Nephron (organoid): Measurements from ENCODE around the gene KRT222.

Source experiments
- H3K27ac Mint-ChIP-seq, 3 experiments: 2 replicates each; pipeline ENCODE4 v1.8.0; 2020; ENCODE audit warnings: mixed read lengths in 3 of 3, mild to moderate bottlenecking in 2 of 3, moderate library complexity in 1 of 3
- H3K27me3 Mint-ChIP-seq: 2 replicates; pipeline ENCODE4 v1.8.0; 2021; ENCODE audit warnings: low read depth, mild to moderate bottlenecking, moderate library complexity, mixed read lengths
- H3K36me3 Mint-ChIP-seq: 2 replicates; pipeline ENCODE4 v1.8.0; 2020; ENCODE audit warnings: low read depth, mixed read lengths
- H3K4me1 Mint-ChIP-seq: 2 replicates; pipeline ENCODE4 v1.8.0; 2020; ENCODE audit warnings: mixed read lengths
- H3K4me3 Mint-ChIP-seq, 3 experiments: 2 replicates each; pipeline ENCODE4 v1.8.0; 2020; ENCODE audit warnings: mild to moderate bottlenecking in 3 of 3, mixed read lengths in 3 of 3, moderate library complexity in 2 of 3
- H3K9me3 Mint-ChIP-seq: 2 replicates; pipeline ENCODE4 v1.8.0; 2020; ENCODE audit warnings: mixed read lengths
- TF ChIP-seq, protein P1 (sequence below), 3 experiments: fragments of 200-600 bp; sonication (generic); IDR thresholded peaks; one replicate each; pipeline ENCODE4 v1.5.0; 2021; ENCODE audit warnings: antibody characterized with exemption in 3 of 3; ENCODE audit not compliant: unreplicated experiment in 3 of 3

Gene KRT222

DNA sequence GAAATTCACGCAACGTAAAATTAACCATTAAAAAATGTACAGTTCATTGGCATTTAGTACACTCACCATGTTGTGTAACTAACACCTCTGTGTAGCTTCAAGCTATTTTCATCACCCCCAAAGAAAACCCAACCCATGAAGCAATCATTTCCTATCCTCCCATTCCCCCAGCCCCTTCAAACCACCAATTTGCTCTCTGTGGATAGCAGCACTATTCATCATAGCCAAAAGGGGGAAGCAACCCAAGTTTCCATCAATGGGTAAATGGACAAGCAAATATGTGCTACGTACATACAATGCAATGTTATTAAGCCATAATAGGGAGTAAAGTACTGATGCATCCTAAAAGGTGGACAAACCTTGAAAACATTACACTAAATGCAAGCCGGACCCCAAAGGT is 10.9 kb upstream of the KRT222 start:
- Mint-ChIP-seq H3K27ac (no peak overlapping the region), H3K9me3 (no peaks in the 10 kb centered on the region), H3K36me3 (no peaks in the 10 kb centered on the region), H3K27me3 (peaks cover 30% of the 10 kb centered on the region), H3K4me3 (no peak overlapping the region), H3K4me1 (no peaks in the 10 kb centered on the region)
- TF ChIP-seq, protein P1, sequence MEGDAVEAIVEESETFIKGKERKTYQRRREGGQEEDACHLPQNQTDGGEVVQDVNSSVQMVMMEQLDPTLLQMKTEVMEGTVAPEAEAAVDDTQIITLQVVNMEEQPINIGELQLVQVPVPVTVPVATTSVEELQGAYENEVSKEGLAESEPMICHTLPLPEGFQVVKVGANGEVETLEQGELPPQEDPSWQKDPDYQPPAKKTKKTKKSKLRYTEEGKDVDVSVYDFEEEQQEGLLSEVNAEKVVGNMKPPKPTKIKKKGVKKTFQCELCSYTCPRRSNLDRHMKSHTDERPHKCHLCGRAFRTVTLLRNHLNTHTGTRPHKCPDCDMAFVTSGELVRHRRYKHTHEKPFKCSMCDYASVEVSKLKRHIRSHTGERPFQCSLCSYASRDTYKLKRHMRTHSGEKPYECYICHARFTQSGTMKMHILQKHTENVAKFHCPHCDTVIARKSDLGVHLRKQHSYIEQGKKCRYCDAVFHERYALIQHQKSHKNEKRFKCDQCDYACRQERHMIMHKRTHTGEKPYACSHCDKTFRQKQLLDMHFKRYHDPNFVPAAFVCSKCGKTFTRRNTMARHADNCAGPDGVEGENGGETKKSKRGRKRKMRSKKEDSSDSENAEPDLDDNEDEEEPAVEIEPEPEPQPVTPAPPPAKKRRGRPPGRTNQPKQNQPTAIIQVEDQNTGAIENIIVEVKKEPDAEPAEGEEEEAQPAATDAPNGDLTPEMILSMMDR (IDR thresholded peaks at IDR 0.05; ENCODE audit: unreplicated experiment in 3 of 3): no peak

DNA sequence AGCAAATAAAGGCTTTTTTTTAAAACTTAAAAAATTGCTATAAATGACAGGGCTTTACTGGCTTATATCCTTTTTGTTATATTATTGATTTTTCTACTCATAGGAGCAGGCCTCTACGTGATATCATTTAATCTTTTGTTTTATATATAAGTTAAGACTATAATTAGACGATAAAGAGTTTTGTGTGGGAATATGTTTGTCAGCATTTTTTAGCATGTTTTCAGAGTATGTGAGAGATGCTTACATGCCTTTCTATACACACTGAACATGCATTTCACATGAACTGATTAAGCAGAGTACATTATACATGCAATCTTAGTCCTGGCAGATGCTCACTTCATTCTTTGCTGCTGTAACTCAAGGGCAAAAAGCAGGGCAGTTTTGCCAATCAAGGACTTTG is 7.7 kb upstream of the KRT222 start:
- H3K36me3 Mint-ChIP-seq: no peaks in the 10 kb centered on the region
- TF ChIP-seq, protein P1 (IDR thresholded peaks at IDR 0.05; ENCODE audit: unreplicated experiment in 3 of 3): no peak

DNA sequence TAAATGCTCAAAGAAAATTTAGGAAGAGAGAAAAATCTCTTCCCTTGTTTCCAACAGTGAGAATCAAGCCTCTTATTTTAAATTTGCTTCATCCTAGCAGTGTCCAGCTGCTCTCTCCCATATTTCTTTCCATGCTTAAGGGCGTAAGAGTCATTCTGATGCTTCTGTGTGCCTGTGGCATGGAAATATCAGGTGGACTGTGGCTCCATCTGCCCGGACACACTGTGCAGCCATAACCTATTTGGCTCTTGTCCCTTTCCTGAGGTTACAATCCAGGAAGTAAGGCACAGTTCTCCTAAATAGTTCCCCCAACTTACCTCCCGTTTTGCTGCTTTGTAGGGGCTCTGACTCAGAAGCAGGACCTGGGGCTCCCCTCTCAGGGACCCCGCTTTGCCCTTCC is 6.3 kb upstream of the KRT222 start:
- Mint-ChIP-seq H3K4me1 (no peaks in the 10 kb centered on the region), H3K27me3 (peaks cover 29% of the 10 kb centered on the region), H3K9me3 (no peaks in the 10 kb centered on the region), H3K27ac (no peak overlapping the region), H3K4me3 (no peak overlapping the region), H3K36me3 (no peaks in the 10 kb centered on the region)
- TF ChIP-seq, protein P1 (IDR thresholded peaks at IDR 0.05; ENCODE audit: unreplicated experiment in 3 of 3): no peak

More for the DNA sequence above, 7.7 kb upstream of the KRT222 start:
- Mint-ChIP-seq H3K9me3 (no peaks in the 10 kb centered on the region), H3K27ac (no peak overlapping the region), H3K4me1 (no peaks in the 10 kb centered on the region), H3K27me3 (peaks cover 34% of the 10 kb centered on the region), H3K4me3 (no peak overlapping the region)

DNA sequence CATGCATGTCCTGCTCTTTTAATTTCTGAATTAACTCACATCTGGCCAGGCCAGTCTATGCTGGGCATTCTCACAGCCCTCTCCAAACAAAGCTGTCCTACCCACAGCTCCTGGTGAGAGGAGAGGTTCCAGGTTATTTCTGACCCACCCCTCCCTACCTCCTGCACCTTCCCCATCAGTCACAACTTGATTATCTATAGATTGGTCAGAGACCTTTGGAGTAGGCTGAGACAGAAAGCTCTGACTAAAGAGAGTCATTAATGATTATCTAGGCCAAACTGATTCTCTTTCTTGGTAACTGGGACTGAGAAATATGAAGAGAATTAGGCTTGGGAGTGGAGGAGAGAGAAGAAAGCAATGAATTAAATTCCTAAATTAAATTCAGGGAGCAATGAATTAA is 1.4 kb upstream of the KRT222 start:
- H3K4me1 Mint-ChIP-seq: peaks cover 6% of the 10 kb centered on the region

DNA sequence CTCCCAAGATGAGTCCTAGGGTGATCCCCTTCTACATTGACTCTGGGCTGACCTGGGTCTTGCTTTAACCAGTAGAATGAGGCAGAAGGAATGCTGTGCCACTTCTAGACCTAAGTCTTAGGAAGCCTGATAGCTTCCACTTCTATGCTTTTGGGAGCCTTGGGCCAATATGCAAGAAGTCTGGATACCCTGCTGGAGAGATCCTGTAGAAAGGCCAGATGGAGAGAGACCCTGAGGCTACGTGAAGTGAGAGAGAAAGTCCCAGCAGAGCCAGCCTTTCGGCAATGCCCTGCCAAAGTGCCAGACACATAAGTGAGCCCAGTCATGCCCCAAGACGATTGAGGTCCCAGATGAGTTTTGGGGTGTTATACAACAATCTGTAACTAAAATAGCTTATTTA is 1.7 kb downstream of the KRT222 start:
- Mint-ChIP-seq H3K27me3 (peaks cover 29% of the 10 kb centered on the region), H3K9me3 (no peaks in the 10 kb centered on the region), H3K4me1 (peaks cover 6% of the 10 kb centered on the region), H3K27ac (no peak overlapping the region), H3K36me3 (no peaks in the 10 kb centered on the region), H3K4me3 (no peak overlapping the region)
- TF ChIP-seq, protein P1 (IDR thresholded peaks at IDR 0.05; ENCODE audit: unreplicated experiment in 3 of 3): no peak

More for the DNA sequence above, 1.4 kb upstream of the KRT222 start:
- H3K27me3 Mint-ChIP-seq: peaks cover 35% of the 10 kb centered on the region
- TF ChIP-seq, protein P1 (IDR thresholded peaks at IDR 0.05; ENCODE audit: unreplicated experiment in 3 of 3): no peak
- no peaks in the 10 kb centered on the region for H3K9me3 Mint-ChIP-seq
- H3K36me3 Mint-ChIP-seq: no peaks in the 10 kb centered on the region
- peak overlapping the region in 1 of 3 experiments; percentile 60 for H3K27ac Mint-ChIP-seq
- H3K4me3 Mint-ChIP-seq: peak overlapping the region in 2 of 3 experiments; percentile 37 to 41

DNA sequence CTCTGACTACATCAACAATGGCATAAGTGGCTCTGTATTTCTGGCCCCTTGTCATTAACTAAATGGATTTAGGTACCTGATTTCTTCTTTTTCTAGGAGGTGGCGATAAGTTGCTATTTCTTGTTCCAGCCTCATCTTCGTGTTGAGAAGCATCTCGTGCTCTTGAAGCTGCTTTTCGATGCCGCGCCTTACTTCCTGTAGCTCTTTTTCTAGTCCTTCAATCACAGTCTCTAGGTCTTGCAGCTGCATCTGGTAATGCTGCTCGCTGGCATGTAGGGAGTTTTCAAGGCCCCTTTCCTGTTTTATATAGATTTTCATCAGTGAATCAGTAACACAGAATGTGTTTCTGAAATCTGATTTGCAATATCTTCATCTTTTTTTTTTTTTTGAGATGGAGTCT is 5.1 kb downstream of the KRT222 start:
- no peak overlapping the region for H3K27ac Mint-ChIP-seq
- H3K4me1 Mint-ChIP-seq: peaks cover 3% of the 10 kb centered on the region
- H3K9me3 Mint-ChIP-seq: no peaks in the 10 kb centered on the region
- H3K36me3 Mint-ChIP-seq: no peaks in the 10 kb centered on the region
- TF ChIP-seq, protein P1 (IDR thresholded peaks at IDR 0.05; ENCODE audit: unreplicated experiment in 3 of 3): no peak
- peaks cover 9% of the 10 kb centered on the region for H3K27me3 Mint-ChIP-seq
- no peak overlapping the region for H3K4me3 Mint-ChIP-seq
